Measurements from ENCODE around the gene TMEM184B. TPM values are rescaled to one million over a fixed set of nuclear protein-coding genes. Genes with fewer than 3 reads are reported as not detected.

Gene TMEM184B
- total and polyA plus RNA-seq, 12 donors = 20.8 to 51.6 (median 42.3) TPM

DNA sequence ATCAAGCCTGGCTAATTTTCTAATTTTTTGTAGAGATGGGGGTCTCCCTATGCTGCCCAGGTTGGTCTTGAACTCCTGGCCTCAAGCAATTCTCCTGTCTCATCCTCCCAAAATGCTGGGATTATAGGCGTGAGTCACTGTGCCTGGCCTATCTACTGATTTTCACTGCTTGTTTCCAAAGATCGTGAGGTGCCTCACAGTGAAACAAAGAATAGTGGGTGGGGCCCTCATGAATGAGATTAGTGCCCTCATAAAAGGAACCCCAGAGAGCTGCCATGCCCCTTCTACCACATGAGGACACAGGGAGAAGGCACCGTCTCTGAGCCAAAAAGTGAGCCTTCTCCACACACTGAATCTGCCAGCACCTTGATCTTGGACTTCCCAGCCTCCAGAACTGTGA, 23.5 kb downstream of the TMEM184B start:
- peaks cover 0 to 7% (median 0%) of the 10 kb centered on the region in 11 donors for H3K9me3 ChIP-seq
- H3K27me3 ChIP-seq = no peaks in the 10 kb centered on the region
- H3K4me1 ChIP-seq = peaks cover 7 to 69% (median 43%) of the 10 kb centered on the region in 9 donors
- DNase-seq (no peak), ATAC-seq (no peak)
- WGBS, 2 donors = 95 to 98% methylated on average over 3 of the region's 3 CpGs
- no peak overlapping the region for H3K4me3 ChIP-seq
- TF ChIP-seq, protein P1, sequence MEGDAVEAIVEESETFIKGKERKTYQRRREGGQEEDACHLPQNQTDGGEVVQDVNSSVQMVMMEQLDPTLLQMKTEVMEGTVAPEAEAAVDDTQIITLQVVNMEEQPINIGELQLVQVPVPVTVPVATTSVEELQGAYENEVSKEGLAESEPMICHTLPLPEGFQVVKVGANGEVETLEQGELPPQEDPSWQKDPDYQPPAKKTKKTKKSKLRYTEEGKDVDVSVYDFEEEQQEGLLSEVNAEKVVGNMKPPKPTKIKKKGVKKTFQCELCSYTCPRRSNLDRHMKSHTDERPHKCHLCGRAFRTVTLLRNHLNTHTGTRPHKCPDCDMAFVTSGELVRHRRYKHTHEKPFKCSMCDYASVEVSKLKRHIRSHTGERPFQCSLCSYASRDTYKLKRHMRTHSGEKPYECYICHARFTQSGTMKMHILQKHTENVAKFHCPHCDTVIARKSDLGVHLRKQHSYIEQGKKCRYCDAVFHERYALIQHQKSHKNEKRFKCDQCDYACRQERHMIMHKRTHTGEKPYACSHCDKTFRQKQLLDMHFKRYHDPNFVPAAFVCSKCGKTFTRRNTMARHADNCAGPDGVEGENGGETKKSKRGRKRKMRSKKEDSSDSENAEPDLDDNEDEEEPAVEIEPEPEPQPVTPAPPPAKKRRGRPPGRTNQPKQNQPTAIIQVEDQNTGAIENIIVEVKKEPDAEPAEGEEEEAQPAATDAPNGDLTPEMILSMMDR (IDR thresholded peaks at IDR 0.05) = no peak
- H3K27ac ChIP-seq = no peak overlapping the region
- intact Hi-C loops (cut with DNase I) = no loop called here
- peaks cover 0 to 38% (median 23%) of the 10 kb centered on the region in 9 donors for H3K36me3 ChIP-seq

DNA sequence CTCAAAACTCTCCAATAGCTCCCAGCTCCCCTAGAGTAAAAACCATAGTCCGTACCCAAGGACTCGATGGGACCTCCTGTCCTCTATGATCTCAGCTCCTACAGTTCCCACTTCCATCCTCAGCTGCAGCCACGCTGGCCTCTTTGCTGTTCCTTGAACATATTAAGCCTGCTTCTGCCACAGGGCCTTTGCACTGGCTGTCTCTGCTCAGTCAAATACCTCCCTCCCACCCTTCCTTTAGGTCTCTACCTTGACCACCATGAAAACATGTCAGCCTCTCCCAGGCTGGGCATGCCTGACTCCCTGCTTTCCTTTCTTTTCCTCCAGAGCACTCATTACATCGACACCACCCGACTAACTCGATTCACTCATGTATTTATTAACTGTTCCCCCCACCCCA, 24.5 kb downstream of the TMEM184B start:
- ATAC-seq (no peak), DNase-seq (no peak)
- TF ChIP-seq, protein P1 (IDR thresholded peaks at IDR 0.05) = no peak
- Histone ChIP-seq H3K4me3 (no peak overlapping the region), H3K9me3 (peaks cover 0 to 7% (median 0%) of the 10 kb centered on the region in 11 donors), H3K4me1 (peaks cover 7 to 69% (median 47%) of the 10 kb centered on the region in 9 donors), H3K36me3 (peaks cover 0 to 45% (median 23%) of the 10 kb centered on the region in 9 donors), H3K27me3 (no peaks in the 10 kb centered on the region), H3K27ac (peak overlapping the region in 1 of 10 donors; percentile 34)
- intact Hi-C loops (cut with DNase I) = no loop called here
- WGBS, 2 donors = 95 to 98% methylated on average over 6 of the region's 6 CpGs

DNA sequence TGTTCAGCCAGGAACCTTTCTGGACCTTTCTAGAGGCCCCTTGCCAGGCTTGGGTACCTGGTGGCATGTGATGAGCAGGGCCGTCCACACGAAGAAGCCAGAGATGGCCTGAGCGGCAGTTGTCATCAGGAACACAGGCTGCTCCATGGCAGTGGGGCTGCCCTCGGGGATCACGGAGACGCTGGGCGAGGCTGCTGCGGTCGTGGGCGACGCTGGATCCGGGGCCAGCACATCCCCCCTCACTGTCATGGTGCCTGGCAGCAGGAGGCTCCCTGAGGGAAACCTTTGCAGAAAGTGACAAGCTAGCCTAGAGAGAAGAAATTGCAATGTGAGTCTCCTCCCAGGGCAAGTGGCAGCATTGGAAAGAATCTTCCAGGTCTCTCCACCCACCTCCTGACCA, 25.1 kb downstream of the TMEM184B start:
- 85 to 93% methylated on average over 12 of the region's 12 CpGs for WGBS, 2 donors
- Histone ChIP-seq H3K4me1 (peaks cover 7 to 75% (median 51%) of the 10 kb centered on the region in 9 donors), H3K27ac (peak overlapping the region in 7 of 10 donors; percentile 34 to 77 (median 72))

DNA sequence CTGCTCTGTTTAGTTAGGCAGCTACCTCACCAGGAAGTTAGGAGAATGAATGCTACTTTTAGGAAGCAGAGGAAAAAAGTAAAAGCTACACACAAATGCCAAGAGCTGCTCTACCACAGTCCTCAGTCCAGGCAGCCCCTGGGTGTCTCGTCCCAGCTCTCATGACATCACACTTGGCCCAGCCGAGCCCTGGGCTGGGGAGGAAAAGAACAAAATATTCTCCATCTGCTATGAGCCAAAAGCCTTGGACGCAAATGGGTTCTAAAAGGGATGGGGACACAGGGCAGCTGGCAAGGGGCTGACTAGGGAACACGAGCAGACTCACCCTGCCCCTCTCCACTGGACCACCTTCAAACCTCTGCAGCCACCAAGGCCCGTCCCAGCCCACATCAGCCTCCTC, 26.1 kb downstream of the TMEM184B start:
- Histone ChIP-seq H3K36me3 (peaks cover 0 to 60% (median 23%) of the 10 kb centered on the region in 9 donors), H3K27ac (peak overlapping the region; percentile 4 to 77 (median 62)), H3K4me1 (peaks cover 7 to 73% (median 48%) of the 10 kb centered on the region in 9 donors), H3K27me3 (no peaks in the 10 kb centered on the region), H3K4me3 (no peak overlapping the region), H3K9me3 (peaks cover 0 to 7% (median 0%) of the 10 kb centered on the region in 11 donors)
- DNase-seq (peak; percentile 67 to 68), ATAC-seq (peak; percentile 52 to 83 (median 68))
- TF ChIP-seq, protein P1 (IDR thresholded peaks at IDR 0.05) = no peak
- WGBS, 2 donors = 56 to 58% methylated on average over 5 of the region's 5 CpGs
- intact Hi-C loops (cut with DNase I) = no loop called here

More for the DNA sequence above, 25.1 kb downstream of the TMEM184B start:
- DNase-seq = no peak
- Histone ChIP-seq H3K9me3 (peaks cover 0 to 7% (median 0%) of the 10 kb centered on the region in 11 donors), H3K36me3 (peaks cover 0 to 50% (median 23%) of the 10 kb centered on the region in 9 donors), H3K27me3 (no peaks in the 10 kb centered on the region), H3K4me3 (no peak overlapping the region)
- TF ChIP-seq, protein P1 (IDR thresholded peaks at IDR 0.05) = no peak
- no peak for ATAC-seq
- intact Hi-C loops (cut with DNase I) = no loop called here
